Measurements from ENCODE around the gene RGMA.

- TF ChIP-seq POLR2A (IDR thresholded peaks at IDR 0.05) (no peak), CTCF (IDR thresholded peaks at IDR 0.05) (peak in 1 of 6 experiments; percentile 10)
These were observed 70.4 kb downstream of the RGMA start for GRCh38 chr15:93018574-93018973.

All from adrenal gland (tissue), 5 donors.